GM23338 (cell line): ENCODE measurements around the gene BNIP2. TPM values are rescaled to one million over a fixed set of nuclear protein-coding genes. Genes with fewer than 3 reads are reported as not detected.
A peak's percentile ranks its signal among the peaks of the same experiment; 100 is the strongest.

ENCODE experiments used
- ATAC-seq: fragments of 200-7000 bp; cut with Tn5 transposase; 3 replicates; pipeline ENCODE4 v1.9.1; 2020
- DNase-seq: peaks from one replicate; pipeline ENCODE4 v3.0.0-alpha.2; 2015; ENCODE audit warnings: low spot score
- H2AFZ ChIP-seq: fragments of 200-600 bp; sonication (generic); 2 replicates; pipeline ENCODE4 v1.8.0; 2016; ENCODE audit warnings: antibody characterized with exemption, mild to moderate bottlenecking, moderate library complexity
- H3F3A ChIP-seq: fragments of 200-600 bp; sonication (generic); replicated peaks from 2 replicates; pipeline ENCODE4 v1.8.0; 2017; ENCODE audit warnings: antibody characterized with exemption, mixed run types, low read depth
- H3K27ac ChIP-seq: fragments of 200-600 bp; sonication (generic); 2 replicates; pipeline ENCODE4 v1.6.1; 2016; ENCODE audit warnings: low read depth
- H3K27me3 ChIP-seq: fragments of 200-600 bp; sonication (generic); 2 replicates; pipeline ENCODE4 v1.8.0; 2016; ENCODE audit warnings: mild to moderate bottlenecking, mixed run types, moderate library complexity; ENCODE audit not compliant: insufficient read depth
- H3K36me3 ChIP-seq: fragments of 200-600 bp; sonication (generic); 2 replicates; pipeline ENCODE4 v1.8.0; 2016; ENCODE audit warnings: mild to moderate bottlenecking; ENCODE audit not compliant: insufficient read depth
- H3K4me1 ChIP-seq: fragments of 200-600 bp; sonication (generic); 2 replicates; pipeline ENCODE4 v1.8.0; 2016; ENCODE audit warnings: mild to moderate bottlenecking, moderate library complexity; ENCODE audit not compliant: insufficient read depth
- H3K4me2 ChIP-seq: fragments of 200-600 bp; sonication (generic); 2 replicates; pipeline ENCODE4 v1.7.1; 2017; ENCODE audit warnings: mixed run types
- H3K4me3 ChIP-seq: fragments of 200-600 bp; sonication (generic); 2 replicates; pipeline ENCODE4 v1.6.1; 2016; ENCODE audit warnings: mixed run types
- H3K79me2 ChIP-seq: fragments of 200-600 bp; sonication (generic); replicated peaks from 2 replicates; pipeline ENCODE4 v1.8.0; 2017; ENCODE audit warnings: mild to moderate bottlenecking; ENCODE audit not compliant: insufficient read depth
- H3K9me2 ChIP-seq: fragments of 200-600 bp; sonication (generic); 2 replicates; pipeline ENCODE4 v1.8.0; 2017; ENCODE audit not compliant: insufficient read depth
- H4K20me1 ChIP-seq: fragments of 200-600 bp; sonication (generic); replicated peaks from 2 replicates; pipeline ENCODE4 v1.8.0; 2017; ENCODE audit warnings: mild to moderate bottlenecking; ENCODE audit not compliant: insufficient read depth
- H3K27ac Mint-ChIP-seq: 2 replicates; pipeline ENCODE4 v1.8.0; 2020; ENCODE audit warnings: inconsistent platforms, mild to moderate bottlenecking, moderate library complexity, mixed read lengths
- H3K27me3 Mint-ChIP-seq: 3 replicates; pipeline ENCODE4 v1.8.0; 2022; ENCODE audit warnings: low read depth, mild to moderate bottlenecking, moderate library complexity, mixed read lengths, inconsistent platforms; ENCODE audit not compliant: insufficient read depth, poor library complexity
- H3K36me3 Mint-ChIP-seq: 3 replicates; pipeline ENCODE4 v1.8.0; 2021; ENCODE audit warnings: low read depth, mild to moderate bottlenecking, inconsistent platforms, moderate library complexity, mixed read lengths
- H3K4me1 Mint-ChIP-seq: 3 replicates; pipeline ENCODE4 v1.8.0; 2020; ENCODE audit warnings: mild to moderate bottlenecking, inconsistent platforms, mixed read lengths
- H3K4me3 Mint-ChIP-seq: 3 replicates; pipeline ENCODE4 v1.8.0; 2021; ENCODE audit warnings: moderate library complexity, mild to moderate bottlenecking, inconsistent platforms, mixed read lengths
- H3K9me3 Mint-ChIP-seq: 3 replicates; pipeline ENCODE4 v1.8.0; 2020; ENCODE audit warnings: moderate library complexity, mild to moderate bottlenecking, inconsistent platforms, mixed read lengths
- CREB1 ChIP-seq: fragments of 250-450 bp; sonication (Bioruptor Pico); IDR thresholded peaks from 2 replicates; pipeline ENCODE4 v1.5.0; 2020; ENCODE audit warnings: low read depth, mild to moderate bottlenecking, moderate library complexity
- EZH2phosphoT487 ChIP-seq: fragments of 200-600 bp; sonication (generic); IDR thresholded peaks from one replicate; pipeline ENCODE4 v1.8.1; 2018; ENCODE audit warnings: antibody characterized with exemption; ENCODE audit not compliant: unreplicated experiment
- JUNB ChIP-seq: IDR thresholded peaks from one replicate; pipeline ENCODE4 v1.6.1; 2016; ENCODE audit warnings: antibody characterized with exemption; ENCODE audit not compliant: unreplicated experiment
- NANOG ChIP-seq: IDR thresholded peaks from 2 replicates; pipeline ENCODE4 v1.6.1; 2016; ENCODE audit warnings: antibody characterized with exemption, borderline replicate concordance
- polyA plus RNA-seq: library from polyadenylated mRNA; unstranded; fragments of >200 nt; fragmentation: Nextera tagmentation; extraction: Ambion mirVana; gene quantifications from 2 replicates; pipeline ENCODE4 v1.2.1, GENCODE V29; 2016
- total RNA-seq: library from RNA; depleted of rRNA; stranded (reverse); fragments of >200 nt; shearing (Covaris generic); gene quantifications from 2 replicates; pipeline ENCODE4 v1.2.3, GENCODE V29; 2014
- TF ChIP-seq, protein P1 (sequence below), 2 experiments: fragments of 200-600 bp in 1 of 2; sonication (generic) in 1 of 2; conservative IDR thresholded peaks; 2 replicates each; pipeline versions ENCODE4 v1.5.1 to v1.6.1; 2016 to 2017; ENCODE audit warnings: antibody characterized with exemption in 2 of 2, low read depth in 2 of 2, mild to moderate bottlenecking in 2 of 2, moderate library complexity in 1 of 2
- TF ChIP-seq, protein P2 (sequence below): fragments of 250-450 bp; sonication (Bioruptor Pico); IDR thresholded peaks from 2 replicates; pipeline ENCODE4 v1.5.0; 2020; ENCODE audit warnings: mild to moderate bottlenecking, moderate library complexity

Gene BNIP2
- total and polyA plus RNA-seq, 2 experiments from 2014 or later, result 43.7 to 83.7 TPM

DNA sequence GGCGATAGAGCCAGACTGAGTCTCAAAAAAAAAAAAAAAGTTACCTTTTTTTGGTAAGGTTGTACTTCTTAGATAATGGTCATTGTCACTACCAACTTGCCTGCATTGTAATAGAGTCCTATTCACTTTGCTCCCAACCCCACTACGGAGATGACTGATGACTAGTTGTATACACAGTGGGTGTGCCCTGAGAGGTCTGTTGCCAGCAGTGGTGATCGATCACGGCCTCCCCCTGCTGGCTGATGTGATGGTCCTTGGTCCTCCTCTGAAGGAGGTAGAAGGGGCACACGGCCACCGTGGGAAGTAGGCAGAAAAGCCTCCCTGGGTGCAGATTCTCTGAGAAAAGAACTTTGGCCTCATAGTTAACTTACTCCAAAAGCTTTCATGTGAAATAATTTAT is 66.8 kb downstream of the BNIP2 start:
- no peaks in the 10 kb centered on the region for H3K36me3 ChIP-seq
- H2AFZ ChIP-seq, result no peak overlapping the region
- DNase-seq, result peak; percentile 79
- no peaks in the 10 kb centered on the region for H3K36me3 Mint-ChIP-seq
- H3K27me3 ChIP-seq, result no peaks in the 10 kb centered on the region
- no peaks in the 10 kb centered on the region for H4K20me1 ChIP-seq
- no peak overlapping the region for H3K4me3 Mint-ChIP-seq
- no peaks in the 10 kb centered on the region; the same call in 1 of the 2 replicates for H3K9me2 ChIP-seq
- H3K79me2 ChIP-seq, result no peaks in the 10 kb centered on the region
- 0 out of 3 replicates have a peak, but pooled peaks cover 3% of the 10 kb centered on the region for H3K4me1 Mint-ChIP-seq
- no peaks in the 10 kb centered on the region for H3K4me1 ChIP-seq
- peak; percentile 97 for ATAC-seq
- no peak for TF ChIP-seq EZH2phosphoT487
- TF ChIP-seq, protein P1, sequence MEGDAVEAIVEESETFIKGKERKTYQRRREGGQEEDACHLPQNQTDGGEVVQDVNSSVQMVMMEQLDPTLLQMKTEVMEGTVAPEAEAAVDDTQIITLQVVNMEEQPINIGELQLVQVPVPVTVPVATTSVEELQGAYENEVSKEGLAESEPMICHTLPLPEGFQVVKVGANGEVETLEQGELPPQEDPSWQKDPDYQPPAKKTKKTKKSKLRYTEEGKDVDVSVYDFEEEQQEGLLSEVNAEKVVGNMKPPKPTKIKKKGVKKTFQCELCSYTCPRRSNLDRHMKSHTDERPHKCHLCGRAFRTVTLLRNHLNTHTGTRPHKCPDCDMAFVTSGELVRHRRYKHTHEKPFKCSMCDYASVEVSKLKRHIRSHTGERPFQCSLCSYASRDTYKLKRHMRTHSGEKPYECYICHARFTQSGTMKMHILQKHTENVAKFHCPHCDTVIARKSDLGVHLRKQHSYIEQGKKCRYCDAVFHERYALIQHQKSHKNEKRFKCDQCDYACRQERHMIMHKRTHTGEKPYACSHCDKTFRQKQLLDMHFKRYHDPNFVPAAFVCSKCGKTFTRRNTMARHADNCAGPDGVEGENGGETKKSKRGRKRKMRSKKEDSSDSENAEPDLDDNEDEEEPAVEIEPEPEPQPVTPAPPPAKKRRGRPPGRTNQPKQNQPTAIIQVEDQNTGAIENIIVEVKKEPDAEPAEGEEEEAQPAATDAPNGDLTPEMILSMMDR (conservative IDR thresholded peaks at IDR 0.05; ENCODE audit: low read depth in 2 of 2), result peak; percentile 59 to 85
- TF ChIP-seq, protein P2, sequence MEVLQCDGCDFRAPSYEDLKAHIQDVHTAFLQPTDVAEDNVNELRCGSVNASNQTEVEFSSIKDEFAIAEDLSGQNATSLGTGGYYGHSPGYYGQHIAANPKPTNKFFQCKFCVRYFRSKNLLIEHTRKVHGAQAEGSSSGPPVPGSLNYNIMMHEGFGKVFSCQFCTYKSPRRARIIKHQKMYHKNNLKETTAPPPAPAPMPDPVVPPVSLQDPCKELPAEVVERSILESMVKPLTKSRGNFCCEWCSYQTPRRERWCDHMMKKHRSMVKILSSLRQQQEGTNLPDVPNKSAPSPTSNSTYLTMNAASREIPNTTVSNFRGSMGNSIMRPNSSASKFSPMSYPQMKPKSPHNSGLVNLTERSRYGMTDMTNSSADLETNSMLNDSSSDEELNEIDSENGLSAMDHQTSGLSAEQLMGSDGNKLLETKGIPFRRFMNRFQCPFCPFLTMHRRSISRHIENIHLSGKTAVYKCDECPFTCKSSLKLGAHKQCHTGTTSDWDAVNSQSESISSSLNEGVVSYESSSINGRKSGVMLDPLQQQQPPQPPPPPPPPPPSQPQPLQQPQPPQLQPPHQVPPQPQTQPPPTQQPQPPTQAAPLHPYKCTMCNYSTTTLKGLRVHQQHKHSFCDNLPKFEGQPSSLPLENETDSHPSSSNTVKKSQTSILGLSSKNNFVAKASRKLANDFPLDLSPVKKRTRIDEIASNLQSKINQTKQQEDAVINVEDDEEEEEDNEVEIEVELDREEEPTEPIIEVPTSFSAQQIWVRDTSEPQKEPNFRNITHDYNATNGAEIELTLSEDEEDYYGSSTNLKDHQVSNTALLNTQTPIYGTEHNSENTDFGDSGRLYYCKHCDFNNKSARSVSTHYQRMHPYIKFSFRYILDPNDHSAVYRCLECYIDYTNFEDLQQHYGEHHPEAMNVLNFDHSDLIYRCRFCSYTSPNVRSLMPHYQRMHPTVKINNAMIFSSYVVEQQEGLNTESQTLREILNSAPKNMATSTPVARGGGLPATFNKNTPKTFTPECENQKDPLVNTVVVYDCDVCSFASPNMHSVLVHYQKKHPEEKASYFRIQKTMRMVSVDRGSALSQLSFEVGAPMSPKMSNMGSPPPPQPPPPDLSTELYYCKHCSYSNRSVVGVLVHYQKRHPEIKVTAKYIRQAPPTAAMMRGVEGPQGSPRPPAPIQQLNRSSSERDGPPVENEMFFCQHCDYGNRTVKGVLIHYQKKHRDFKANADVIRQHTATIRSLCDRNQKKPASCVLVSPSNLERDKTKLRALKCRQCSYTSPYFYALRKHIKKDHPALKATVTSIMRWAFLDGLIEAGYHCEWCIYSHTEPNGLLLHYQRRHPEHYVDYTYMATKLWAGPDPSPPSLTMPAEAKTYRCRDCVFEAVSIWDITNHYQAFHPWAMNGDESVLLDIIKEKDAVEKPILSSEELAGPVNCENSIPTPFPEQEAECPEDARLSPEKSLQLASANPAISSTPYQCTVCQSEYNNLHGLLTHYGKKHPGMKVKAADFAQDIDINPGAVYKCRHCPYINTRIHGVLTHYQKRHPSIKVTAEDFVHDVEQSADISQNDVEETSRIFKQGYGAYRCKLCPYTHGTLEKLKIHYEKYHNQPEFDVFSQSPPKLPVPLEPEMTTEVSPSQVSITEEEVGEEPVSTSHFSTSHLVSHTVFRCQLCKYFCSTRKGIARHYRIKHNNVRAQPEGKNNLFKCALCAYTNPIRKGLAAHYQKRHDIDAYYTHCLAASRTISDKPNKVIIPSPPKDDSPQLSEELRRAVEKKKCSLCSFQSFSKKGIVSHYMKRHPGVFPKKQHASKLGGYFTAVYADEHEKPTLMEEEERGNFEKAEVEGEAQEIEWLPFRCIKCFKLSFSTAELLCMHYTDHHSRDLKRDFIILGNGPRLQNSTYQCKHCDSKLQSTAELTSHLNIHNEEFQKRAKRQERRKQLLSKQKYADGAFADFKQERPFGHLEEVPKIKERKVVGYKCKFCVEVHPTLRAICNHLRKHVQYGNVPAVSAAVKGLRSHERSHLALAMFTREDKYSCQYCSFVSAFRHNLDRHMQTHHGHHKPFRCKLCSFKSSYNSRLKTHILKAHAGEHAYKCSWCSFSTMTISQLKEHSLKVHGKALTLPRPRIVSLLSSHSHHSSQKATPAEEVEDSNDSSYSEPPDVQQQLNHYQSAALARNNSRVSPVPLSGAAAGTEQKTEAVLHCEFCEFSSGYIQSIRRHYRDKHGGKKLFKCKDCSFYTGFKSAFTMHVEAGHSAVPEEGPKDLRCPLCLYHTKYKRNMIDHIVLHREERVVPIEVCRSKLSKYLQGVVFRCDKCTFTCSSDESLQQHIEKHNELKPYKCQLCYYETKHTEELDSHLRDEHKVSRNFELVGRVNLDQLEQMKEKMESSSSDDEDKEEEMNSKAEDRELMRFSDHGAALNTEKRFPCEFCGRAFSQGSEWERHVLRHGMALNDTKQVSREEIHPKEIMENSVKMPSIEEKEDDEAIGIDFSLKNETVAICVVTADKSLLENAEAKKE (CRISPR knock-in tag), result no peak
- no peaks in the 10 kb centered on the region for H3K9me3 Mint-ChIP-seq
- H3K27ac Mint-ChIP-seq, result no peak overlapping the region
- no peak overlapping the region for H3K4me2 ChIP-seq
- H3K27me3 Mint-ChIP-seq, result no peaks in the 10 kb centered on the region
- no peak overlapping the region for H3K4me3 ChIP-seq
- H3K27ac ChIP-seq, result no peak overlapping the region
- H3F3A ChIP-seq, result no peaks in the 10 kb centered on the region

DNA sequence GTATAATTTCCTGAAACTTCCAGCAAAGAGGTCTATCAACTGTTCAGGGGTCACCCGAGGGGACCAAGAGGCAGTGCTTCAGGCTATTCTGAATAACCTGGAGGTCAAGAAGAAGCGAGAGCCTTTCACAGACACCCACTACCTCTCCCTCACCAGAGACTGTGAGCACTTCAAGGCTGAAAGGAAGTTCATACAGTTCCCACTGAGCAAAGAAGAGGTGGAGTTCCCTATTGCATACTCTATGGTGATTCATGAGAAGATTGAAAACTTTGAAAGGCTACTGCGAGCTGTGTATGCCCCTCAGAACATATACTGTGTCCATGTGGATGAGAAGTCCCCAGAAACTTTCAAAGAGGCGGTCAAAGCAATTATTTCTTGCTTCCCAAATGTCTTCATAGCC is 70.7 kb downstream of the BNIP2 start:
- no peak overlapping the region for H2AFZ ChIP-seq
- Mint-ChIP-seq H3K27me3 (no peaks in the 10 kb centered on the region), H3K27ac (no peak overlapping the region), H3K9me3 (no peaks in the 10 kb centered on the region), H3K4me3 (no peak overlapping the region), H3K36me3 (no peaks in the 10 kb centered on the region), H3K4me1 (0 out of 3 replicates have a peak, but pooled peaks cover 3% of the 10 kb centered on the region)
- no peaks in the 10 kb centered on the region for H3K27me3 ChIP-seq
- H3F3A ChIP-seq, result no peaks in the 10 kb centered on the region
- H3K9me2 ChIP-seq, result no peaks in the 10 kb centered on the region; the same call in none of the 2 replicates
- TF ChIP-seq, protein P1 (conservative IDR thresholded peaks at IDR 0.05; ENCODE audit: low read depth in 2 of 2), result no peak
- TF ChIP-seq CREB1 (CRISPR knock-in tag) (no peak), JUNB (no peak), NANOG (no peak)
- no peak overlapping the region for H3K4me2 ChIP-seq
- no peaks in the 10 kb centered on the region for H3K4me1 ChIP-seq
- no peaks in the 10 kb centered on the region for H3K36me3 ChIP-seq
- H4K20me1 ChIP-seq, result no peaks in the 10 kb centered on the region
- H3K27ac ChIP-seq, result no peak overlapping the region
- ATAC-seq, result no peak
- no peaks in the 10 kb centered on the region for H3K79me2 ChIP-seq
- DNase-seq, result no peak
- no peak overlapping the region for H3K4me3 ChIP-seq
